Stimulated activated CD8-positive, alpha-beta memory T cell treated with anti-CD3 and anti-CD28 coated beads, Interleukin-7, amount 100 ng/mL, for 48 hours (primary cell): ENCODE results near the gene UGT1A8.

Experiments used
- DNase-seq, 2 donors: peaks; one replicate each; pipeline ENCODE4 v3.0.0-alpha.2; 2020; ENCODE audit warnings: low read depth in 1 of 2; ENCODE audit errors: extremely low read depth in 1 of 2

UGT1A8 gene

GRCh38 chr2:233758141-233758540 lies 140.7 kb downstream of the UGT1A8 start:
- no peak for DNase-seq

- no peak for DNase-seq
These were observed 141.4 kb downstream of the UGT1A8 start for GRCh38 chr2:233758849-233759248.

DNA sequence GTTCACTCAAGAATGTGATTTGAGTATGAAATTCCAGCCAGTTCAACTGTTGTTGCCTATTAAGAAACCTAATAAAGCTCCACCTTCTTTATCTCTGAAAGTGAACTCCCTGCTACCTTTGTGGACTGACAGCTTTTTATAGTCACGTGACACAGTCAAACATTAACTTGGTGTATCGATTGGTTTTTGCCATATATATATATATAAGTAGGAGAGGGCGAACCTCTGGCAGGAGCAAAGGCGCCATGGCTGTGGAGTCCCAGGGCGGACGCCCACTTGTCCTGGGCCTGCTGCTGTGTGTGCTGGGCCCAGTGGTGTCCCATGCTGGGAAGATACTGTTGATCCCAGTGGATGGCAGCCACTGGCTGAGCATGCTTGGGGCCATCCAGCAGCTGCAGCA lies 142.6 kb downstream of the UGT1A8 start, which contains the start of gene UGT1A1:
UGT1A1 (plus strand) TSS at position 228 of the 400 bp plus-strand sequence; CDS start at position 246, 18 bp downstream.
- DNase-seq, result no peak

DNA sequence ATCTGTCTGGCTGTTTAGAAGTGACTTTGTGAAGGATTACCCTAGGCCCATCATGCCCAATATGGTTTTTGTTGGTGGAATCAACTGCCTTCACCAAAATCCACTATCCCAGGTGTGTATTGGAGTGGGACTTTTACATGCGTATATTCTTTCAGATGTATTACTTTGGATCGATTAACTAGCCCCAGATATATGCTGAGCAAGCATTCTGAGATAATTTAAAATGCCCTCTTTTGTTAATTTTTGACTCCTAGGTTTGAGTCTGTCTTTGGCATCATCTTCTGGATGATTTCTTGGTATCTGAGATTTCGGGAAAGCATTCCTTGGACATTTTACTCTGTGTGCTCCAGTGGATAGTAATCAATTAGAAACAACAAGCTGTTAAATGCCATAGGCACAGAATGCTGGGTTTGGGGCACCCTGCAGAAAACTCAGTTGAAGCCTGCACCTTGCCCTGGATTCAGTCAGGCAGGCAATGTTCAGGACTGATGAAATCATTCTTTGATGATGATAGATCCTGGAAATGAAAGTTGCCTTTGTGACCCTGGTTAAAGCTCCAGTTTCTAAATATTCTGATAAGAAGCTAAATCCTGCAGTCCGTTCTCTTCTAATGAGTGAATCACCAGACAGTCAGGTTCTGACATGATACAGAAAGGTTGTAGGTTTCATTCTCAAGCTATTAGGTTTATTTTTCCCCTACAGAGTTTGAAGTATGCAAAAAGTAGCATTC lies 143.8 kb downstream of the UGT1A8 start:
- DNase-seq, result no peak

DNA sequence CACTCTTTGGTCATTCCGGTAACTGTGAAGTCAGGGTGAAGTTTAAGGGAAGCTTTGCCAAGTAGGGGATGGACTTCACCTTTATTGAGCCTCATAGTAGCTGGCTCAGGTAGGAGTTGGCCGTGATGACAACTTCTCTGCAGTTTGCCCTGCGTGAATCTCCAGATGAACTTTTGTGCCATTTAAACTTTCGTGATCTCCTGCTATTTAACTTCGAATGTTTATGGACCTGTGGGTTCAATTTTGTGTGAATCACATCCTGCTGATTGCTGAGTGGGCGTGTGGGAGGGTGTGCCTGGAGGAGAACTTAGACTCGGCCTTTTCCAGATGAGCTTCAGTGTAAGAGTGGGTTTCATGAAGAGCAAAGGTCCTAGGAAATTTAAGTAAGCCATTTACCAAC lies 146.8 kb downstream of the UGT1A8 start:
- no peak for DNase-seq

GRCh38 chr2:233764761-233765160 lies 147.3 kb downstream of the UGT1A8 start:
- no peak for DNase-seq

GRCh38 chr2:233766416-233766815 lies 149.0 kb downstream of the UGT1A8 start:
- no peak for DNase-seq

- no peak for DNase-seq
These were observed 150.6 kb downstream of the UGT1A8 start for GRCh38 chr2:233768076-233768475.

DNA sequence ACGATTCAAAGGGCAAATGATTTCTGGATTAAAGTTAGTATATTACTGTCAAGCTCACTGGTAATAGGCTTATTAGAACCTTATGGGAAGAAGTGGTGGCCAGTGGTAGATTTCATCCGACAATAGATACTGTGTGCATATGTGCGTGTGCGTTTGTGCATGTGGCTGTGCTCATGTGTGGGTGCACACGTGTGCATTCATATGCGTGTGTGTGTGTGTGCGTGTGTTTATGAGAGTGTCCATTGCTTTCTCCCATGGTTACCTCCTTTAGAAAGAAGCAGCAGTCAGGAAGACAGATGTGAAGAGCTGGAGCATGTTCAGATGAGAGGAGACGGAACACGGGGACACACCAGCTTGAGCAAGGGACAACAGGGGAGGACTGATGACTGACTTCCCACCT lies 151.8 kb downstream of the UGT1A8 start:
- DNase-seq, result no peak

DNA sequence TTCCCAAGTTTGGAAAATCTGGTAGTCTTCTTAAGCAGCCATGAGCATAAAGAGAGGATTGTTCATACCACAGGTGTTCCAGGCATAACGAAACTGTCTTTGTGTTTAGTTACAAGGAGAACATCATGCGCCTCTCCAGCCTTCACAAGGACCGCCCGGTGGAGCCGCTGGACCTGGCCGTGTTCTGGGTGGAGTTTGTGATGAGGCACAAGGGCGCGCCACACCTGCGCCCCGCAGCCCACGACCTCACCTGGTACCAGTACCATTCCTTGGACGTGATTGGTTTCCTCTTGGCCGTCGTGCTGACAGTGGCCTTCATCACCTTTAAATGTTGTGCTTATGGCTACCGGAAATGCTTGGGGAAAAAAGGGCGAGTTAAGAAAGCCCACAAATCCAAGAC lies 154.7 kb downstream of the UGT1A8 start:
- DNase-seq, result no peak

DNA sequence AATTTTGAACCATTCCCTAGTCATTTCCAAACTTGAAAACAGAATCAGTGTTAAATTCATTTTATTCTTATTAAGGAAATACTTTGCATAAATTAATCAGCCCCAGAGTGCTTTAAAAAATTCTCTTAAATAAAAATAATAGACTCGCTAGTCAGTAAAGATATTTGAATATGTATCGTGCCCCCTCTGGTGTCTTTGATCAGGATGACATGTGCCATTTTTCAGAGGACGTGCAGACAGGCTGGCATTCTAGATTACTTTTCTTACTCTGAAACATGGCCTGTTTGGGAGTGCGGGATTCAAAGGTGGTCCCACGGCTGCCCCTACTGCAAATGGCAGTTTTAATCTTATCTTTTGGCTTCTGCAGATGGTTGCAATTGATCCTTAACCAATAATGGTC lies 155.2 kb downstream of the UGT1A8 start:
- DNase-seq, result no peak

GRCh38 chr2:233773854-233774253 lies 156.4 kb downstream of the UGT1A8 start:
- DNase-seq, result no peak

GRCh38 chr2:233775414-233775813 lies 158.0 kb downstream of the UGT1A8 start:
- DNase-seq, result no peak

- no peak for DNase-seq
These were observed 160.6 kb downstream of the UGT1A8 start, which contains the start of gene MROH2A for GRCh38 chr2:233778030-233778429. MROH2A (plus strand) TSS chr2:233778330; CDS start chr2:233779359, 1,029 bp downstream.

DNA sequence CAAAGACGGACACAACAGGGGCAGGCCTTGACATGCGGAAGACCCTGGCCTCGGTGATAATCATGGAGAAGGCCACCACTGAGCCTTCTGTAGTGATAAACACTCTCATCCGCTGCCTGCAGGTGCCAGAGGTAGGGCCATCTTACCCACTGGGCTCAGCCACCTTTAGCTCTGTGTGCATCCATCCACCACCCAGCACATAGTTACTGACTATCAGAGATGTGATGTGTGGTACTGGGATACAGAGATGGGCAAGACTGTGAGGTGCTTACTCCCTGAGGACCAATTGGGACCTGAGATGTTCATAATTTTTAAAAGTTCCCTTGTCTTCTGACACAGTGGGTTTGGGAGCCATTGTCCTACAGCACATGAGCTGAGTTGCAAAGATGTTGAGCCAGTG lies 162.3 kb downstream of the UGT1A8 start:
- DNase-seq, result no peak

GRCh38 chr2:233780771-233781170 lies 163.3 kb downstream of the UGT1A8 start:
- no peak for DNase-seq

DNA sequence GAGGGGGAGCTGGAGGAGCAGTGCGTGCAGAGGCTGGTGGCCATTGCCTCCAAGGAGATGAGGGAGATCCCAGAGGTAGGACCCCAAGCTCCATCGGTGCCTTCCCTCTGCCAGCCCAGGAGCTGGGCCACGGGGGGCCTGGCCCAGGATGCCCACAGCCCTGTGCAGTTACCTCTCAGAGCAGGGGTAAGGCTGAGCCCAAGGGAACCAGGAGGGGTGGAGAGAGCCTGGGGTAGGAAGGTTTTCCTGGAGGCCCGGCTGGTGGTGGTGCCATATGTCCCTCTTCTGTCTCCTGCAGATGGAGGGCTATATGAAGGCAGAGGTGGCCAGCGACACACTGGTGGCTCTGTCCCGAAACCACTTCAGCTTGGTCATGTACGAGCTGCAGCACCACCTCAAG lies 172.1 kb downstream of the UGT1A8 start:
- no peak for DNase-seq

- no peak for DNase-seq
These were observed 173.9 kb downstream of the UGT1A8 start for GRCh38 chr2:233791151-233791882.

GRCh38 chr2:233791883-233792329 lies 174.5 kb downstream of the UGT1A8 start:
- DNase-seq, result no peak

DNA sequence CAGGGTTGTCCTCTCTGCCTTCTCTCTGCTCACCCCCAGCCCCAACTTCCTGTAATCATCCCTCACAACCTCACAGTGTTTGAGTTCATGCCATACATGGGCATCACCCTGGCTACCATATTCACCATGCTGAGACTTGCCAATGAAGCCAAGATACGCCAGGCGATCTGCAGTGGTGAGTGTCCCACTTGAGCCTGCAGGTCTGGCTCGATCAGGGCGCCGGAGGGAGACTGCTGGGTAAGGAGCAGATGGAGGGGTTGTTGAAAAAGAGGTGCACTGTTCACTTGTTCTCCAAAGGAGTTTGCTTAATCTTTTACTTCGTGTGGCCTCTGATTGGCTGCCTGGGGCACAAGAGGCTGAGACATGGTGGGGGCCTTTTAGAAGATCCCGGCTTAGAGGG lies 175.3 kb downstream of the UGT1A8 start:
- no peak for DNase-seq

GRCh38 chr2:233793465-233794127 lies 176.2 kb downstream of the UGT1A8 start:
- no peak for DNase-seq
